GM12873 (cell line): ENCODE results near the gene TTC39B.

Experiments used
- TF ChIP-seq, protein P1 (sequence below): IDR thresholded peaks from 2 replicates; pipeline ENCODE4 v1.5.1; 2012; ENCODE audit warnings: low read depth, mild to moderate bottlenecking, moderate library complexity, low read length, control low read depth; ENCODE audit not compliant: insufficient read depth; ENCODE audit errors: missing control alignments

Gene TTC39B

DNA sequence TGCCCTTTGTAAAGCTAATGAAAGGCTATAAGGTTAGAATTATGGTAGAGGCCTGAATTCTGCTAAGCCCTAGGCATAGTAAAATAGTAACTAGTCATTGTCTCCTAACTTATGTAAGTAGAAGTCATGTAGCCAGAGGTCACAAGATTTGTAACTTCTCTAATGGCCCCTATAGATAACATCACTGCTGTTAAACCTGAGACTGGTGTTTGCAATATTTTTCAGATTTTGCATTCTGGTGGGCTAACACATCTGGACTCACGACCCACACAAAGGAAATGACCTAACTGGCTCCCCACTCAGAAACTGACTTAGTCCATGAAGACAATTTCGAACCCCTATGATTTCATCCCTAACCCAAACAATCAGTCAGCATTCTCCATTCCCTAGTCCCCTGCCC is 37.2 kb upstream of the TTC39B start:
- TF ChIP-seq, protein P1, sequence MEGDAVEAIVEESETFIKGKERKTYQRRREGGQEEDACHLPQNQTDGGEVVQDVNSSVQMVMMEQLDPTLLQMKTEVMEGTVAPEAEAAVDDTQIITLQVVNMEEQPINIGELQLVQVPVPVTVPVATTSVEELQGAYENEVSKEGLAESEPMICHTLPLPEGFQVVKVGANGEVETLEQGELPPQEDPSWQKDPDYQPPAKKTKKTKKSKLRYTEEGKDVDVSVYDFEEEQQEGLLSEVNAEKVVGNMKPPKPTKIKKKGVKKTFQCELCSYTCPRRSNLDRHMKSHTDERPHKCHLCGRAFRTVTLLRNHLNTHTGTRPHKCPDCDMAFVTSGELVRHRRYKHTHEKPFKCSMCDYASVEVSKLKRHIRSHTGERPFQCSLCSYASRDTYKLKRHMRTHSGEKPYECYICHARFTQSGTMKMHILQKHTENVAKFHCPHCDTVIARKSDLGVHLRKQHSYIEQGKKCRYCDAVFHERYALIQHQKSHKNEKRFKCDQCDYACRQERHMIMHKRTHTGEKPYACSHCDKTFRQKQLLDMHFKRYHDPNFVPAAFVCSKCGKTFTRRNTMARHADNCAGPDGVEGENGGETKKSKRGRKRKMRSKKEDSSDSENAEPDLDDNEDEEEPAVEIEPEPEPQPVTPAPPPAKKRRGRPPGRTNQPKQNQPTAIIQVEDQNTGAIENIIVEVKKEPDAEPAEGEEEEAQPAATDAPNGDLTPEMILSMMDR, result no peak

DNA sequence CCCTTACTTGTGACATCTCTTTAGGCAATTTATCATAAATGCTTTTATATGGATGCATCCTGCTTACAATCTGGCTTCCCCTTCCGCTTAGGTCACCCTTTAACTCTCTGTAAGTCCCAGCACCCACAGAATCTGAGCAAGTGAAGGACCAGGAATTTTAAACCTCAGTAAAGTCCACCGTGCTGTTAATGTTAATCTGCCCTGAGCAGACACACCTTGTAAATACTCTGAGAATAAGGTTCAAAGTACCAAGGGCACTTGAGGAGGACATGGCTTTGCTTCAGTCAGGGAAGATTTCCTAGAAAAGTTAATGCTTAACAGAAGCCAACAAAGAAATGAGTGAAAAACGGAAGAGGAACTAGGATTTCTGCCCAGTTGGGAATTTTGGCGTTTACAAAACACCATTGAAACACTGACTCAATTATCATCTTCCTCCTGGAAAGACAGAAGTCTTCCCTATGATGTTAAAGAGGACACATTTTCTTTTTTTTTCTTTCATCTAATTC is 26.4 kb upstream of the TTC39B start:
- TF ChIP-seq, protein P1, result no peak

DNA sequence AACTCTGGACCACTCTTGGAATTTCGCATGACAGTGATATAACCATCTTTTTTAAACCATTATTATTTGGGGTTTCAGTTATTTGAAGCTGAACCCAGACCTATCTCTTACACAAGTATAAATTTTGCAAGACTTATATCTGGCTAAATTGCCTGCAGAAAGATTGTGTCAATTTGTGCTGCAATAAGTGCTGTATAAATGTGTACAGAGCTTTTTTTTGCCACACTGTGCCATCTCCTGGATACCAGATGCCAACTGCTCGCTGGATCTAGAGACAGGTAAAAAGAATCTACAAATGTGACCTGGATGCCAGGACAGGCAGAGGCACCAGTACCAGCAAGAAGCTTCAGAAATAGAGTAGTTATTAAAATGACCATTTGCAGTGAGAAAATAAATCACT is 25.9 kb upstream of the TTC39B start:
- TF ChIP-seq, protein P1, result no peak

DNA sequence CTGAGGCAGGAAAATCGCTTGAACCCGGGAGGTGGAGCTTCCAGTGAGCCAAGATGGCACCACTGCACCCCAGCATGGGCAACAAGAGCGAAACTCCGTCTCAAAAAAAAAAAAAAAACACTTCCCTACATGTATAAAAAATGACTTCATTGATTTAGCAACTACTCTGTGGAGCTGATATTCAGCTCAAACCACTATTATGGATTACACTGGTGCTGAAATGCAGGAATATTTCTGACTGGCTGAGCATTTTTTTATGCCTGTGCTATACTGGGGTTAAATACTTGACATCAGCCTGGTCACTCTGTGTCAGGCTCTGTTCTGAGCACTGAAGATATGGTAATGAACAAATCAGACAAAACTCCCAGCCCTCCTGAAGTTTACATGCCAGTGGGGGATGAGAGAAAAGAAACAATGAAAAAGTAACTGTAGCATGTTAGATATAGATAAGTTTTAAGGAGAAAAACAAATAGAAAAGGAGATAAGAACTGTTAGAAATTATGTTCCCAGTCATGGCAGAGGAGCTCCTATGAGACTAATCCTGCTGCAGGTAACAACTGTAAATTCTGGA is 22.6 kb upstream of the TTC39B start:
- TF ChIP-seq, protein P1, result no peak

DNA sequence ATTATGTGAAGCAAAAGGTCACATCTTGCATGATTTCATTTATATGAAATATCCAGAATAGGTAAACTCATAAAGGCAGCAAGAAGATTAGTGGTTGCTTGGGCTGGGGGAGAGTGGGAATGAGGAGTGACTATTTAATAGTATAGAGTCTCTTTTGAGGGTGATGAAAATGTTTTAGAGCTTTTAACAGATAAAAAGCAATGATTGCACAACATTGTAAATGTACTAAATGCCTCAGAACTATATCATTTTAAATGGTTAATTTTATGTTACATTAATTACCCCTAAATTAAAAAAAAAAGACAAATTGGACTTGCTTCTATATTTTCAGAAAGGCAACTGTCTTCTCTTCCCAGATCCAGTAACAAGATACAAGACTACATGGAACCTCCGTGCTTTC is 21.9 kb upstream of the TTC39B start:
- TF ChIP-seq, protein P1, result no peak

DNA sequence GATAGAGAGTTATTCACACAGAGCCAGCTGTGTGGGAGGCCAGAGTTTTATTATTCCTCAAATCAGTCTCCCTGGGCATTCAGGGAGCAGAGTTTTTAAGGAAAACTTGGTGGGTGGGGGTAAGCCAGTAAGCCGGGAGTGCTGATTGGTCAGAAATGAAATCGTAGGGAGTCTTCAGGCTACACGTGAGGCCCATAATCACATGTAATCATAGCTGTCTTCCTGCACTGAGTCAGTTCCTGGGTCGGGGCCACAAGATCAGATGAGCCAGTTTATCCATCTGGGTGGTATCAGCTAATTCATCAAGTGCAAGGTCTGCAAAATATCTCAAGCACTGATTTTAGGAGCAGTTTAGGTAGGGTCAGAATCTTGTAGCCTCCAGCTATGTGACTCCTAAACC is 10.8 kb upstream of the TTC39B start:
- TF ChIP-seq, protein P1, result no peak

DNA sequence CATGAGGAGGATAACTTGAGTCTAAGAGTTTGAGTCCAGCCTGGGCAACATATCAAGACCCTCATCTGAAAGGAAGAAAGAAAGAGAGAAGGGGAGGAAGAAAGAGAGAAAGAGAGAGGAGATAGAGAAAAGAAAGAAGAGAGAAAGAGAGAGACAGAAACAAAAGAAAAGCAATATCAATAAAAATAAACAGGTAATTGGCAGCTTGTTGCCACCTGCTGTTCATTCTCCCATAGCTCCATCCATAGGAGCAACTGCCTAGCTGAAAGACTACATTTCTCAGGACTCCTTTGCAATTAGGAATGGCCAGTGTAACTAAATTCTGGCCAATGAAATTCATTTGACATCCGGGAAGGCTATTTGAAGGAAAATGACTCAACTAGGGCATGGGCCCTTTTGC is 4.6 kb upstream of the TTC39B start:
- TF ChIP-seq, protein P1, result no peak
